Mesendoderm (in vitro differentiated cells): Measurements from ENCODE around the gene NPAS3.

ENCODE experiments used
- DNase-seq: peaks from one replicate; pipeline ENCODE4 v3.0.0; 2013
- H2AK5ac ChIP-seq: 2 replicates; pipeline ENCODE4 v1.6.1; 2013; ENCODE audit warnings: low read length, inconsistent platforms
- H2BK120ac ChIP-seq: 2 replicates; pipeline ENCODE4 v1.6.1; 2013; ENCODE audit warnings: low read depth, mild to moderate bottlenecking, low read length, moderate library complexity, mixed read lengths
- H2BK15ac ChIP-seq: replicated peaks from 2 replicates; pipeline ENCODE4 v1.6.1; 2013; ENCODE audit warnings: low read depth, mild to moderate bottlenecking, moderate library complexity
- H2BK5ac ChIP-seq: 2 replicates; pipeline ENCODE4 v1.6.1; 2013; ENCODE audit warnings: low read length, inconsistent platforms
- H3K18ac ChIP-seq: 2 replicates; pipeline ENCODE4 v1.6.1; 2013; ENCODE audit warnings: mild to moderate bottlenecking, low read length, mixed read lengths
- H3K23ac ChIP-seq: one replicate; pipeline ENCODE4 v1.6.1; 2013; ENCODE audit warnings: low read length
- H3K27ac ChIP-seq: 2 replicates; pipeline ENCODE4 v1.5.1; 2013; ENCODE audit warnings: low read depth, mild to moderate bottlenecking, inconsistent platforms, low read length, moderate library complexity
- H3K27me3 ChIP-seq: 2 replicates; pipeline ENCODE4 v1.6.1; 2013; ENCODE audit warnings: low read length, control low read depth, mild to moderate bottlenecking, inconsistent platforms; ENCODE audit not compliant: insufficient read depth, poor library complexity
- H3K36me3 ChIP-seq: 2 replicates; pipeline ENCODE4 v1.6.1; 2013; ENCODE audit warnings: low read length, inconsistent platforms; ENCODE audit not compliant: control insufficient read depth, insufficient read depth
- H3K4ac ChIP-seq: one replicate; pipeline ENCODE4 v1.6.1; 2013; ENCODE audit warnings: low read depth, mild to moderate bottlenecking, low read length, moderate library complexity
- H3K4me1 ChIP-seq: 2 replicates; pipeline ENCODE4 v1.6.1; 2013; ENCODE audit warnings: low read depth, low read length, inconsistent platforms; ENCODE audit not compliant: control insufficient read depth
- H3K4me2 ChIP-seq: 2 replicates; pipeline ENCODE4 v1.6.1; 2013; ENCODE audit warnings: low read length
- H3K4me3 ChIP-seq: 2 replicates; pipeline ENCODE4 v1.5.1; 2013; ENCODE audit warnings: mild to moderate bottlenecking, low read length
- H3K56ac ChIP-seq: one replicate; pipeline ENCODE4 v1.6.1; 2013; ENCODE audit warnings: low read length
- H3K79me1 ChIP-seq: 2 replicates; pipeline ENCODE4 v1.6.1; 2013; ENCODE audit warnings: low read length, inconsistent platforms
- H3K79me2 ChIP-seq: 2 replicates; pipeline ENCODE4 v1.6.1; 2013; ENCODE audit warnings: mild to moderate bottlenecking, low read length; ENCODE audit not compliant: control insufficient read depth, insufficient read depth
- H3K9ac ChIP-seq: 2 replicates; pipeline ENCODE4 v1.6.1; 2013; ENCODE audit warnings: low read length, inconsistent platforms
- H4K5ac ChIP-seq: one replicate; pipeline ENCODE4 v1.6.1; 2013; ENCODE audit warnings: low read length
- H4K8ac ChIP-seq: one replicate; pipeline ENCODE4 v1.6.1; 2013; ENCODE audit warnings: low read depth, mild to moderate bottlenecking, control low read depth, low read length, moderate library complexity
- WGBS: extraction: QIAGEN DNeasy Blood & Tissue Kit; methylation state at CpG from one replicate; pipeline ENCODE4 v1.1.7; 2013; ENCODE audit warnings: low lambda C conversion rate, missing lambda C conversion rate; ENCODE audit not compliant: insufficient coverage; ENCODE audit errors: extremely low coverage; 5-methylcytosine and 5-hydroxymethylcytosine counted together

Gene NPAS3

DNA sequence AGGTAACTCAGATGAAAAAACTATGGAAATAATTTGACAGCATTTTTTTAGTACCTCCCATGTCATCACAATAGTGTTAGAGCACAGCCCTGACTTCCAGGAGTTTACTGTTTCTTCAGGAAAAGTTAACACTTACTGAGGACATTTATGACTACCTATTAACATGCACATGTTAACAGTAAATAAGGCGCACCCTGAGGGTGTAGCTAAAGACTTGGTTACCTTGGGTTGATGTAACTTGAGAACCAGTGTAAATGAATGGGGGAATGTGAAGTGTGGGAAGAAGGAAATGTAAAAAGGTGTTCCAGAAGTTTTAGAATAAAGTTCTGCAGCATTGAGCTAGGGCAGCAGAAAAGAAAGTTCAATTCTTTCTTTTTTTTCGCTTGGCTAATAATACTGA, 646.0 kb downstream of the NPAS3 start:
- Histone ChIP-seq H3K4me2 (no peak overlapping the region), H3K18ac (no peak overlapping the region), H3K9ac (no peak overlapping the region), H3K23ac (no peak overlapping the region), H3K4me3 (no peak overlapping the region), H3K36me3 (no peaks in the 10 kb centered on the region), H2BK15ac (no peak overlapping the region), H3K56ac (no peak overlapping the region), H3K27ac (no peak overlapping the region), H3K27me3 (no peaks in the 10 kb centered on the region), H3K4ac (no peak overlapping the region), H3K4me1 (peaks cover 7% of the 10 kb centered on the region), H4K5ac (no peak overlapping the region), H3K79me2 (no peaks in the 10 kb centered on the region), H2BK5ac (no peak overlapping the region), H4K8ac (no peak overlapping the region), H3K79me1 (no peaks in the 10 kb centered on the region), H2BK120ac (no peak overlapping the region), H2AK5ac (no peak overlapping the region)
- peak; percentile 57 for DNase-seq
- WGBS = no CpG with 5 or more reads among the region's 2 CpGs

DNA sequence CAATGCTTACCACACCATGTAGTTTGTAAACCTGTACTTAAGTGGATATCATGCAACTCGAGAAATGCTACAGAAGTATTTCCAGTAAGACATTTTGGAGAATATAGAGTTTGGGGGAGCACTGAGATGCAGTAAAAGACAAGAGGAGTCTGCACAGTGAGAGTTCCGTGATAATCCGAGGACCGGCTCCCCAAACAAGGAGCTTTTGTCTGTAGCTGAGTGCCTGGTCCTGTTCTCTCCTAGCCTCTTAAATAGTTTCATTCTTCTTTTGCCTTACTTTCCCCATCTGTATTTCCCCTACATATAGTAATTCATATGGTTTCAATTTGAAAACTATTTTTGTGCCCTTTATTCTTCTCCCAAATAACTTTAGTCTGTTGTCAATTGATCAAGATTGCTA, 648.1 kb downstream of the NPAS3 start:
- no peak overlapping the region for H3K9ac ChIP-seq
- H3K18ac ChIP-seq = no peak overlapping the region
- H3K27ac ChIP-seq = no peak overlapping the region
- H3K36me3 ChIP-seq = no peaks in the 10 kb centered on the region
- WGBS = no CpG with 5 or more reads among the region's 4 CpGs
- H3K4ac ChIP-seq = no peak overlapping the region
- H3K56ac ChIP-seq = no peak overlapping the region
- DNase-seq = no peak
- no peaks in the 10 kb centered on the region for H3K27me3 ChIP-seq
- no peak overlapping the region for H4K8ac ChIP-seq
- H2BK5ac ChIP-seq = no peak overlapping the region
- no peak overlapping the region for H2BK120ac ChIP-seq
- H3K23ac ChIP-seq = no peak overlapping the region
- no peaks in the 10 kb centered on the region for H3K79me1 ChIP-seq
- H4K5ac ChIP-seq = no peak overlapping the region
- H2AK5ac ChIP-seq = no peak overlapping the region
- no peak overlapping the region for H2BK15ac ChIP-seq
- no peak overlapping the region for H3K4me2 ChIP-seq
- no peaks in the 10 kb centered on the region for H3K79me2 ChIP-seq
- peaks cover 7% of the 10 kb centered on the region for H3K4me1 ChIP-seq
- H3K4me3 ChIP-seq = no peak overlapping the region

DNA sequence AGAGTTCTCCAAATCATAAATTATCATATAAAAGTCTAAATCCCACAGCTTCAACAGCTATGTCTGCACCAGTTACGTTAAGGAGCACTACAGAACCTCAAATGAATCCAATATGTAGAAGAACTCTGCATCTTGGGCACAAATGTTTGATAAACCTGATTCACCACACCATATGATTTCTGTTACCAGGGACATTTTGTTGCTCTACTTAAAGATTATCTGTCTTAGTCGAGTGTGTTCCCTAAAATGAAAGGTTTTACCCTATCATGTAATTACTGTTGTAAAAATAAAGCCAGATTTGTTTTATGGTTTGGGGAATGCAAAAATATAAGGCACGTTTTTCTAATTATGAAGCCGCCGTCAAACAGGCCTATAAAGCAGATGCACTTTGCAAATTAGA, 649.1 kb downstream of the NPAS3 start:
- H3K56ac ChIP-seq = no peak overlapping the region

DNA sequence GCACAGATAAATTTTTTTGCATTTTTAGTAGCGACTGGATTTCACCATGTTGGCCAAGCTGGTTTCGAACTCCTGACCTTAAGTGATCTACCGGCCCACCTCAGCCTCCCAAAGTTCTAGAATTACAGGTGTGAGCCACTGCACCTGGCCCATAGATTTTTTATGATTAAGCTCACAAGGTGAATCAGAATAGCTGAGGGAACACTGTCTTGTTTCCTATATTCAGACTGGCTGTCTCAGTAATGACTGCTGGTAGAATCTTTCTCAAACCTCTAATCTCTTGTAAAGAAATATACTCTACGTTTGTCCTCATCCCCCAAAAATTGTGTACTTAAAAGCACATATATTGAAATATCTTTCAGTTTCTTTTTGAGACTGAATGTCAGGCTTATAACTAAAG, 650.1 kb downstream of the NPAS3 start:
- WGBS = no CpG with 5 or more reads among the region's 4 CpGs
- no peaks in the 10 kb centered on the region for H3K79me2 ChIP-seq
- no peaks in the 10 kb centered on the region for H3K27me3 ChIP-seq
- H3K79me1 ChIP-seq = no peaks in the 10 kb centered on the region
- H3K27ac ChIP-seq = no peak overlapping the region
- no peak overlapping the region for H3K18ac ChIP-seq
- no peak overlapping the region for H3K4me2 ChIP-seq
- DNase-seq = no peak
- H3K9ac ChIP-seq = no peak overlapping the region
- no peak overlapping the region for H2BK15ac ChIP-seq
- no peak overlapping the region for H2AK5ac ChIP-seq
- no peak overlapping the region for H3K56ac ChIP-seq
- H3K4me3 ChIP-seq = no peak overlapping the region
- H3K4ac ChIP-seq = no peak overlapping the region
- no peak overlapping the region for H4K8ac ChIP-seq
- H3K36me3 ChIP-seq = no peaks in the 10 kb centered on the region
- no peak overlapping the region for H3K23ac ChIP-seq
- no peak overlapping the region for H2BK120ac ChIP-seq
- H2BK5ac ChIP-seq = no peak overlapping the region
- no peak overlapping the region for H4K5ac ChIP-seq
- H3K4me1 ChIP-seq = peaks cover 7% of the 10 kb centered on the region

More for the DNA sequence above, 649.1 kb downstream of the NPAS3 start:
- no peak overlapping the region for H3K23ac ChIP-seq
- no peak for DNase-seq
- H3K79me2 ChIP-seq = no peaks in the 10 kb centered on the region
- no peak overlapping the region for H2AK5ac ChIP-seq
- no peak overlapping the region for H4K8ac ChIP-seq
- no CpG with 5 or more reads among the region's 5 CpGs for whole genome bisulfite sequencing
- H2BK5ac ChIP-seq = no peak overlapping the region
- no peaks in the 10 kb centered on the region for H3K36me3 ChIP-seq
- H3K18ac ChIP-seq = no peak overlapping the region
- H3K27ac ChIP-seq = no peak overlapping the region
- H3K4me1 ChIP-seq = peaks cover 7% of the 10 kb centered on the region
- H3K27me3 ChIP-seq = no peaks in the 10 kb centered on the region
- H3K4me2 ChIP-seq = no peak overlapping the region
- no peak overlapping the region for H4K5ac ChIP-seq
- no peak overlapping the region for H3K4ac ChIP-seq
- H2BK15ac ChIP-seq = no peak overlapping the region
- no peaks in the 10 kb centered on the region for H3K79me1 ChIP-seq
- H3K4me3 ChIP-seq = no peak overlapping the region
- no peak overlapping the region for H3K9ac ChIP-seq
- no peak overlapping the region for H2BK120ac ChIP-seq

DNA sequence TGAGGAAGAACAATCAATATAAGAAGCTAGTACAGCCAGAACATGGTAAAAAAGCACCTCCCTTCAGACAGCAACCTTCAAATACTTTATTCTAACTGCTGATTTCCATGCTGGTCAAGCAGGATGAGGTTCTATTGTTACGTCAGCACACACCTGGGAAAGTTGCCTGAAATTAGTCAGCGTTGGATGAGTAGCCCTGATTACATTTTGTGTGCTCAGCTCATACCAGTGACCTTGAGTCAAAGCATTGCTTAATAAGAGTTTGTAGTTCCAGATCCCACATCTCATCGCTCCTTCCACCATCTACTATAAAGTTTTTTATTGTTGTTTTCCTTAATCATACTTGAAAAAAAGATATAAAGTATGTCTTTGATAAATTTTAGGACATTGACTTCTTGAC, 650.7 kb downstream of the NPAS3 start:
- peak; percentile 61 for DNase-seq
- Histone ChIP-seq H2BK15ac (no peak overlapping the region), H3K56ac (no peak overlapping the region), H3K4me3 (no peak overlapping the region), H3K36me3 (no peaks in the 10 kb centered on the region), H2AK5ac (no peak overlapping the region), H4K5ac (no peak overlapping the region), H3K4ac (no peak overlapping the region), H4K8ac (no peak overlapping the region), H3K27ac (no peak overlapping the region), H3K9ac (no peak overlapping the region), H3K4me2 (no peak overlapping the region), H3K27me3 (no peaks in the 10 kb centered on the region), H3K79me2 (no peaks in the 10 kb centered on the region), H2BK5ac (no peak overlapping the region), H3K23ac (no peak overlapping the region), H2BK120ac (no peak overlapping the region), H3K79me1 (no peaks in the 10 kb centered on the region), H3K4me1 (peaks cover 7% of the 10 kb centered on the region), H3K18ac (no peak overlapping the region)
- no CpG with 5 or more reads among the region's 3 CpGs for WGBS

DNA sequence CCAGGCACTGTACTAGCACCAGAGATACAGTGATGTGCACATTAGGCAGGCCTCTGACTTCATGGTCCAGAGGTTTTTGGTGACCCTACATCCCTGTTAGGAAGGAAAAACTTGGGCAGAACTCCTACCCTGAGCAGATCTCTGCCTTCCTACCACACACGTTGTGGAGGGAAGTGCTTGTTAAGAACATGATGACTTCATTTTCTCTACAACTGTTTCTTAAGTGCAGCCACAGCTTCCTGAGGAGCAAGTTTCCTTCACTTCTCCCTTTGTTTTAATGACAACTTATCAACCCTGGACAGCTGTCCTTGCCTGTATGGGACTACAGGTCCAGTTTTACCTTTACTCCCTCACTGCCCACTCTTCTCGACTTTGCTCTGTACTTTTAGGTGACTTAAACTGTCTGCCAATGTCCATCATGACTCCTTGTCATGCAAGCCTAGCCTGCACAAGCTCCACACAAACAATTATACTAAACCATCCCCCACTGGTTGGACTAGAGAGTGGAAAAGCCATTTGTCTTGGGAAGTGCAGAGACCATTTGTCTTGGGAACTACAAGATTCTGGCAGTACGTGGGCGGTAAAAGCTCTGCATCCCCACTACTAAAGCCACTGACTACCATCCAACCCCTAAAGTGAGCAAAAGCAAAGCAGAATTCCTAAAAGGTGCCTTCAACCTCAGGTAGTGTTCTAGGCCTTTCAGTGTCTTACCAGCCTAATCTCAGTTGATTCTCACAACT, 652.4 kb downstream of the NPAS3 start:
- H4K5ac ChIP-seq = no peak overlapping the region
- no peaks in the 10 kb centered on the region for H3K79me2 ChIP-seq
- H3K9ac ChIP-seq = no peak overlapping the region
- no peaks in the 10 kb centered on the region for H3K79me1 ChIP-seq
- no peak overlapping the region for H2BK15ac ChIP-seq
- no peaks in the 10 kb centered on the region for H3K36me3 ChIP-seq
- no peak overlapping the region for H2AK5ac ChIP-seq
- H3K4me1 ChIP-seq = no peaks in the 10 kb centered on the region
- no peak overlapping the region for H4K8ac ChIP-seq
- no peak overlapping the region for H3K27ac ChIP-seq
- H3K4me2 ChIP-seq = no peak overlapping the region
- no peaks in the 10 kb centered on the region for H3K27me3 ChIP-seq
- no CpG with 5 or more reads among the region's 4 CpGs for WGBS
- H2BK5ac ChIP-seq = no peak overlapping the region
- H3K4me3 ChIP-seq = no peak overlapping the region
- no peak overlapping the region for H3K4ac ChIP-seq
- no peak overlapping the region for H2BK120ac ChIP-seq
- H3K18ac ChIP-seq = no peak overlapping the region
- no peak for DNase-seq
- peak overlapping the region; percentile 12 for H3K23ac ChIP-seq
- H3K56ac ChIP-seq = no peak overlapping the region
